GM19397 (cell line): ENCODE measurements around the gene AGBL4.

Source experiments
- ATAC-seq: cut with Tn5 transposase; IDR thresholded peaks from one replicate; pipeline ENCODE4 v1.9.1; 2021; ENCODE audit warnings: mild to moderate bottlenecking, moderate library complexity; ENCODE audit not compliant: unreplicated experiment

The AGBL4 gene

DNA sequence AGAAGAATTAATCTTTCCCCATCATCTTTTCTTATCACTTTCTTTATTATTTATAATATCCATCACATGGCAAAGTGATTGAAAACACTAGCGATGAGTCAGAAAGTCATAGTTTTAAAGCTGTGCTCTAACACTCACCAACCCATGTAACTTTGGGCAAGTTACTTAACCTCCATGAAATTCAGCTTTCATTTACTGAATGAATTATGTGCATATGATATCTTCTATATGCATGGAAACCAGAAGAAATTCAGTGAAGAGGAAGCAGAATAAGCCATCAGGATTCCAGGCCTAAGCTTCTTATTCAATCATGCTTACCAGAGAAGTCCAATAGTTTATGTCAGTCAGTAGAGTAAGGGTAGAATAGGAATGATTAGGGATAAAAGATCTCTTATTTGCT is 300.1 kb downstream of the AGBL4 start:
- no peak for ATAC-seq

DNA sequence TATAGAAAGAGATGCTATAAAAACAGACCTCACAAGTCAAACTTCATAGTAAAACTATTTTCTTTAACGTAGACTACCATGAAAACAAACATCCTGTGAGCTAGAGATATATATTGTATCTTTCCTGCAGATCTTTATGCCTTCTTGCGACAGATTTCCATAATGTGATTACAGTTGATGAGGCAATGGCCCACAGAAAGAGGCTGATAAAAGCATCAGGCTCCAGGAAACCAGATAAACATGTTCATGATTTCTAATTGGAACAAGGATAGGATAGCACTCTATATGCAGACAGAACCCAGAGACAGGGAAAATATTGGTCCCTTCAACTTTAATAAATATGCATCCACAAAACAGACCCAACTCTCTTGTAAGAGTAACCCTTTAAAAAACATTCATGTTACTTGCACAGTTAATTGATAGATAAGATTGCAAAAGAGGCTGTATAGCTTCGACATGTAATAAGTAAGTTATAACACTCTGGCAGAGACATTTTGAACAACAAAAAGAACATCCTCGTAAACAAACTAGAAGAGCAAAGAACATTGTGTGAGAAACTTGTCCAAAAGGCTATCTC is 329.4 kb downstream of the AGBL4 start:
- no peak for ATAC-seq

DNA sequence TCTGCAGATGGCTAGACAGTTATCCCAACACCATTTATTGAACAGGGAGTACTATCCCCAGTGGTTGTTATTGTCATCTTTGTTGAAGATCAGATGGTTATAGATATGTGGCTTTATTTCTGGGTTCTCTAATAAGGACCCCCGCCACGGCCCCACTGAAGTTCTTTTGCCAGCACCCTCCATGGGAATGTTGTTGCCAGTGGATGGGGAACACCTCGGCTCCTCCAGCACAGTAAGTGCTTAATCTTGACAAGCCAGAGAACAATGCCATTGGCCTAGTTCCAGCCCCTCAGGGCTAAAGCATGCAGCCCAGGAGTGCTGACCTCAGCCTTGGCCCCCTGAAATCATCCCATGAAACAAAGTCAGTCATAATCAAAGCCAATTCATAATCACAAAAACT is 337.6 kb downstream of the AGBL4 start:
- ATAC-seq = no peak

DNA sequence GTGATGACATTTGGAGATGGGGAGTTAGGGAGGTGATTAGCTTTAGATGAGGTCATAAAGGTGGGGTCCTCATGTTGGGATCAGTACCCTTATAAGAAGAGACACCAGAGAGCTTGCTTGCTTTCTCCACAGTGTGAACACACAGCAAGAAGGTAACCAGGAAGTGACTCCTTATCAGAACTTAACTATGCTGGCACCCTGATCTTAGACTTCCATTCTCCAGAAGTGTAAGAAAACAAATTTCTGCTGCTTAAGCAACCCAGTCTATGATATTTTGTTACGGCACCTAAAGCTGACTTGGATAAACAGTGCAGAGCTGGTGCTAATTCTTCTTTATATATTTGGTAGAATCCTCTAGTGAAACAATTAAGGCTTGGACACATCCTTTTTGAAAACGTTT is 346.0 kb downstream of the AGBL4 start:
- ATAC-seq = no peak

DNA sequence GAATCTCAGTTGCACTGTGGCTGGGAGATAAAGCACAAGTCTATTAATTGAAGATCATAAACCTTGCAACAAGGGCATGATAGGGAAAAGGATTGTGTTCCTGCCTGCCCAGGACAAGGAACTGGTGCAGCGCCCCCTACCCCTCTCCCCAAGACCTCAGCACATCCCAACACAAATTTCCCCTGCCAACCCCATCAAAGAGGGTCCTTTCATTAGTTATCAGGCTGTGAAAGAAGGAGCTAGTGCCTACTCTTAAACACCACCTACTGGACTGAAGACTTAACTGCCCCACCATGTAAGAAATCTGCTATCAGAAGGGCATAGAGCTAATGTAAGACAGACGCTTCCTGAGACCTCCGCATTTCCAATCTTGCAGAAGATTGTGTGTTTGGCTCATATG is 372.6 kb downstream of the AGBL4 start:
- ATAC-seq = no peak

DNA sequence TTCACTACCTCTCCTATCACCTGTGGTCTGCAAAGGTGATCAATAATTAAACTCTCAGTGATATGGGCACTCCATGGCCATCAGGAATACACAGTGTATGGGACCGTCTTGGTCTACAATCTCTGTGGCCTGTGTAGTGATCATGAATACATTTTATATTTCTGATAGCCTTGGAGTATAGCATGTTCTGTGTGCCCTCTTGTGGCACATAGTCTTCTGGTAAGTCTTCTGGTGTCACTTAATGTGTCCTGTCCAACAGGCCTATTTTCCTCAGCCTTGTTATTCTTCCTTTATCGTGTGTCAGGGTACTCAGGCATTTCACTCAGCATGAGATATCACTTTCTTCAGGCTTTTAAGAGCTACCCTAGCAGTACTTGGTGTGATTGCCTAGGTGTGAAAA is 393.6 kb downstream of the AGBL4 start:
- ATAC-seq = no peak

DNA sequence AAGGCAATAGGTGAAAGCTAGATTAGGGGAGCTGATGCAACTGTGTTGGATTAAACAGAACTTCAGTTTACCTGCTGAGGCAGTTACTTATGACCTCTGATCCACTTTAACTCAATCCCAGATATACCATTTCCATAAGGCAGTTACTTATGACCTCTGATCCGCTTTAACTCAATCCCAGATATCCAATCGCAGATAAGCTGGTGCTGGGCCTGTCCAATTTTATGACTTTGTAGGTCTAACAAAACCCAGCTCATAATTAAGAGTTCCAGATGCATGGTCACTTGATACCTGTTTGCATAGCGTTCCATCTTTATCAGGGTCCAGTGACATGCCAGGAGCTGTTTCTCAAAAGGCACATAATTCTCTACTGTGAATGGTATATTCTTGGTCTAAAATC is 396.0 kb downstream of the AGBL4 start:
- no peak for ATAC-seq

DNA sequence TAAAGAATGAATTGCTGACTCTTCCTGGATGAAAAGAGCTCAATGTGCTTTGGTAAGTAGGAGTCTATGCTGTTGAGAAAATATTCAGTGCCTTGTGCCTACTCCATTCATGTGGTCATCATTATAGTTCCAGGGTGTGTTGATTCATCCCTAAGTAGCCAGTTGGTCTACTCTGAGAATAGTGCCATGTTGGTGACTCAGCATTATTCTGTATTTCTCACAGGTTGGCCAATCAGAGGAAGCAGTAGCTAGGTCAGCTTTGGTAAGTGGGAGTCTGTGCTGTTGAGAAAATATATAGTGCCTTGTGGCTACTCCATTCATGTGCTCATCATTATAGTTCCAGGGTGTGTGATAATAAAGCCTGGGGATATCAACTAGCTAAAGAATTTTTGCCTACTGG is 397.3 kb downstream of the AGBL4 start:
- ATAC-seq = no peak

DNA sequence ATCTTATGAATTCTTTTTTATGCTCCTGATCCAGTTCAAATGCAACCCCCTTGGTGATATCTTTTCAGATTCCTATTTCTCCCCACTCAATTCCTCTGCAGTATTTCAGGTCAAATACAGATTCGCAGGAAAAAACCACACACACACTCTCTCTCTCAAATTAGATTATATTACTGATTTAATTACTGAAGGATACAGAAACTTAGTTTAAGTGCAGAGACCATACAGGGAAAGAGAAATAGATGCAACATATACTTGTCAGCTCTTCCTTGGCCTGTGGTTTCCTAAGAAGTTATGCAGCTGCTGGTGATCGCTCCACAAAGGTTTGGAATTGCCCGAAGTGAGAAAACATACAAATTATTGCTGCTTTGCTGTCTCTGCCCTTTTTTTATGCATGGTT is 400.9 kb downstream of the AGBL4 start:
- no peak for ATAC-seq

DNA sequence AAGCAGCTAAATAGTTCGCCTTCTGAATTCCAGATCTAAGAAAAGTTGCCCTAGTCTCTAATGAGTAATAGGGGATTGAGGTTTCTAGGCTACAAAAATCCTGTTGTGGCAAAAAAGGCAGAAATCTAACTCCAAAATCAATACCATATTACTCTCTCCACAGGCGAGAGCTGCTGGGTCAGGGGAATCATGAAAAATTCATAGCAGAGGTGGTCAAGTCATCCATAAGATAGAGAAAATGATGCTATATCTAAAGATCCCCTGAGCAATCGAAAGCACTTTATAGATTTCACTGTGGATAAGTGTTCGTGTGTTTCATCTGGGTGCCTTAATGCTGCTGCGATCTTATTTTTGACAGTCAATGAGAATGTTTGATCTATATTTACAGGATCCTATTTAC is 417.7 kb downstream of the AGBL4 start:
- no peak for ATAC-seq

DNA sequence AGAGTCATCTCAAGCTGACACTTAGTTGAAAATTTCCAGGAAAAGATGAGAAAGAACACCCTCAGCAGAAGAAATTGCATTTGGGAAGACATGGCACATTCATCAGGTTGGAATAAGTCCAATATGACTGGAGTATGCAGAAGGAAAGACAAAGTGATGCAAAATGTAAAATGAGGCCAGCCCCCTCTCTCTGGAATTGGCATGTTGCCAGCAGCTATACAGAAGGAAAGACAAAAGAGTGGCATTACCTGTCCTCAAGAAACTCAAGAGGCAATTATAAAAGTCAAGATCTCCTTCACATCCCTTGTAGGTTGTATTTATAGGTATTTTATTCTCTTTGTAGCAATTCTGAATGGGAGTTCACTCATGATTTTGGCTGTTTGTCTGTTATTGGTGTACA is 426.3 kb downstream of the AGBL4 start:
- ATAC-seq = no peak

DNA sequence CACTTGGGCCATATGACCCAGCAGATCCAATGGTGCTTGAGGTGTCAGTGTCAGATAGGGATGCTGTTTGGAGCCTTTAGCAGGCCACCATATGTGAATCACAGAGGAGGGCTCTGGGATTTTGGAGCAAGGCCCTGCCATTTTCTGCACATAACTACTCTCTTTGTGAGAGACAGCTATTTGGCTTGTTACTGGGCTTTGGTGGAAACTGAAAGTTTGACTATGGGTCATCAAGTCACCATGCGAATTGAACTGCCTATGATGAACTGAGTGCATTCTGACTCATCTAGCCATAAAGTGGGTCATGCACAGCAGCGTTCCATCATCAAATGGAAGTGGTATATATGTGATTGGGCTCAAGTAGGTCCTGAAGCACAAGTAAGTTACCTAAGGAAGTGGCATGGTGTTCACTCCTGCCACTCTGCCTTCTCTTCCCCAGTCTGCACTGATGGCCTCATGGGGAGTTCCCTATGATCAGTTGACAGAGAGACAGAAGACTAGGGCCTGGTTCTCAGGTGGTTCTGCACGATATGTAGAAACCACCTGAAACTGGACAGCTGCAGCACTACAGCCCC is 447.3 kb downstream of the AGBL4 start:
- ATAC-seq = no peak

DNA sequence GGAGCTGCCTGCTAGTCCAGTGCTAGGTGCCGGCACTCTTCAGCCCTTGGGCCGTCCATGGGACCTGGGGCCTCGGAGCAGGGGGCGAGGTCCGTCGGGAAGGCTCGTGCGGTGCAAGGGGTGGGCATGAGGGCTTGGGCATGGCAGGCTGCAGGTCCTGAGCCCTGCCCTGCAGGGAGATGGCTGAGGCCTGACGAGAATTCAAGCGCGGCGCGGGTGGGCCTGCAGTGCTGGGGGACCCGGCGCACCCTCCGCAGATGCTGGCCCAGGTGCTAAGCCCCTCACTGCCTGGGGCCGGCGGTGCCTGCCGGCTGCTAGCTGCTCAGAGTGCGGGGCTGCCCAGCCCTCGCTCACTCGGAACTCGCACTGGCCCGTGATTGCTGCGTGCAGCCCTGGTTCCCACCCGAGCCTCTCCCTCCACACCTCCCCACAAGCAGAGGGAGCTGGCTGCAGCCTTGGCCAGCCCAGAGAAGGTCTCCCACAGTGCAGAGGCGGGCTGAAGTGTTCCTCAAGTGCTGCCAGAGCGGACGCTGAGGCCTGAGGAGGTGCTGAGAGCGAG is 467.0 kb downstream of the AGBL4 start:
- no peak for ATAC-seq

DNA sequence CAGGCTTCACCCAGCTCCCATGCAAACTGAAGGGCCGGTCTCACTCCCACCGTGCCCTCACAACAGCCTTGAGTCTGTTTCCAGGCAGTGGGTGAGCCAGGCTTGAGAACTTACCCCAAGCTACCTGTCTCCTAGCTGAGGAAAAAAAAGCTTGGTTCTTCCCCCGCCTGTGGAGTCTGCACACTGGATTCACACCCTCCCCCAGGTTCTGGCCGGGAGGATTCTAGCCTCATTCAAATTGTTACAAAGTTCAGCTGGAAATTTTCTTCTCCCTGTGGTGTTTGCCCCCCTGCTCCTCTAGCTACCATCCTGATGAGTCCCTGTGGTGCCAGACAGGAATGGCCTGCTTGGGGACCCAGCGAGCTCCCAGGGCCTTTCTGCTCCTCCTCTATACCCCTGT is 471.7 kb downstream of the AGBL4 start:
- ATAC-seq = no peak

DNA sequence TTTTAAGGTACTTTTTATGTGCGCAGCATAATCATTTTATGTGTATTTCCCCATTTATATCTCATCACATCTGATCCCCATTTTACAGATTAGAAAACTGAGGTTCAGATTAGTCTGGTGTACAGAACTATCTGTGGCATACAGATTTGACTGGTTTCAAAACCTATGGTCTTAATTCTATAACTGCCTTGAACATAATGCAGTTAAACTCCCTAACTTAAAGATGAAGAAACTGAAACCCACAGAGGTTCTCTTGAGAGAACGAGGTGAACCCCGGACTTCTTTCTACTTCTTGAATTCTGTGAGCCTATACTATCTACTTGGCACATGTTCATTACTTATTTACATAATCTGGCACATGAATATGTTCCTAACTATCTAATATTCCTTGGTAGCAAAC is 479.1 kb downstream of the AGBL4 start:
- no peak for ATAC-seq

DNA sequence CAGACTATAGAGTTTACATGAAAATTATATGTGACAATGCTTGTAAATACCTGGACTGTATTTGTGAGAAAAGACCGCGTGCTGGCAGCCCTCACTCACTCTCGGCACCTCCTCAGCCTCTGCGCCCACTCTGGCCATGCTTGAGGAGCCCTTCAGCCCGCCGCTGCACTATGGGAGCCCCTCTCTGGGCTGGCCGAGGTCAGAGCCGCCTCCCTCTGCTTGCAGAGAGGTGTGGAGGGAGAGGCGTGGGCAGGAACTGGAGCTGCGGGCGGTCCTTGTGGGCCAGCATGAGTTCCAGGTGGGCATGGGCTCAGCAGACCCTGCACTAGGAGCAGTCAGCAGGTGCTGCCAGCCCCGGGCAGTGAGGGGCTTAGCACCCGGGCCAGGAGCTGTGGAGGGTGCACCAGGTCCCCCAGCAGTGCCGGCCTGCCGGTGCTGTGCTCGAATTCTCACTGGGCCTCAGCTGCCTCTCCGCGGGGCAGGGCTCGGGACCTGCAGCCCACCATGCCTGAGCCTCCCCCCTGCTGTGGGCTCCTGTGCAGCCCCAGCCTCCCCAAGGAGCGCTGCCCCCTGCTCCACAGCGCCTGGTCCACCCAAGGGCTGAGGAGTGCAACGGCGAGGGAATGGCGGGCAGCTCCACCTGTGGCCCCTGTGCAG is 482.5 kb downstream of the AGBL4 start:
- no peak for ATAC-seq

DNA sequence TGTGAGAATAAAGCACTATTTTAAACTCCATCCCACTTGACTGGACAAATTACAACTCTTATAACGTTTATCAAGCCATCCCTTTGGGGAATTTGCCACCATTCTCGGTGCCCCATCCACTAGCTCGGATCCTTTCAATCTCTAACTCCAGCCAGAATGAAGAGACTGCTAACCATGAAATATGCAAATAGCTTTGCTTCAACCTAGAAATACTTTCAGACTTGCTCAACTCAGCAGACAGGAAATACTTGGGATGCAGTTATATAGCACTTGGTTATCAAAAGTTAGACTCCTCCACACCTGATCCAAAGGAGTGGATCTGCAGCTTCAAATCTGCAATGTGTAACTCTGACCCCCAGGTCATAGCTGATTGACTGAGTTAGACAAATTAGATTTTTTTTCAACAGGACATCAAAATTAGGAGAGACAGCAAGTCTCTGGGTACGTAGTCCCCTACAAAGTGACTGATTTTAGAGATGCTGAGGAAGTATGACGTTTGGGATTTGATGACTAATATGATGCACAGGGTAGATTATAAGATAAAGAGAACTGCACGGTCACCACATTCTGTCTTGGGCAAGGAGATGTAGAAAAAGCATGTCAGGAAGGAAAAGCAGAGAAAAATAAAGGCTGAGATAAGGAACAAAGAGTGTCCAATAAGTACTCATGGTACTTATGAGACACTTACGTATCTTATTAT is 496.0 kb downstream of the AGBL4 start:
- ATAC-seq = no peak

DNA sequence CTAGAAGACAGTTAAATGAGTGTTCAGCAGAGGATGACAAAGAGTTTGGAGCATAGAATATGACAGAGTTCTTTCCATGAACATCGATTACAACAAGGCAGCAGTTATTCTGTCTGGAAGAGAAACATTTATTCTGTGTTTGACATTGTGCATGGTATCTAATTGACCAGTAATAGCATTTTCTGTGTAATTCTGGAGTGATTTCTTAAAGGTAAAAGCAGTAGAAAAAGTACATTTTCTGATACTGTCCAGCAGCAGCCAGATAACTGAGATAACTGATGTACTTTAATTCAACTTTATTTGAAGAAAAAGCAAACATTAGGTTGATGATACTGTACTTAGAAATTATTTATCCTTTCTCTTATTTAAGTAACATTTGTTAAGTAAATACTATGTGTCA is 497.1 kb downstream of the AGBL4 start:
- no peak for ATAC-seq

DNA sequence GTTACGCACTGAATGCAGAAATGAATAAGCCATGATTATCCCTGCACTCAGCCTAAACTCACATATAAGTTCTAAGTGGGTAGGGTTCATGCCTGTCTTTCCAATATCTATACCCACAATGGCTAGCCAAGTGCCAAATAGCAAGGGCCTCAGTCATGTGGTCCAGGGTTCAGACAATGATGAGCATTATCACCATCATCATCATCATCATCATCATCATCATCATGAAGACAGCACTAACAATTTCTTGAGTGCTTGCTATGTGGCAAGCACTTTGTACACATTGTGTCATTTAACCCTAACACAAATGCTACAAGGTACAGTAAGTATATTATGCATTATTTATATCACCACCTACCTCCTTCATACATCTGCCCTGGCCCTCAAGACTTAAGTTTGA is 500.0 kb downstream of the AGBL4 start:
- no peak for ATAC-seq

DNA sequence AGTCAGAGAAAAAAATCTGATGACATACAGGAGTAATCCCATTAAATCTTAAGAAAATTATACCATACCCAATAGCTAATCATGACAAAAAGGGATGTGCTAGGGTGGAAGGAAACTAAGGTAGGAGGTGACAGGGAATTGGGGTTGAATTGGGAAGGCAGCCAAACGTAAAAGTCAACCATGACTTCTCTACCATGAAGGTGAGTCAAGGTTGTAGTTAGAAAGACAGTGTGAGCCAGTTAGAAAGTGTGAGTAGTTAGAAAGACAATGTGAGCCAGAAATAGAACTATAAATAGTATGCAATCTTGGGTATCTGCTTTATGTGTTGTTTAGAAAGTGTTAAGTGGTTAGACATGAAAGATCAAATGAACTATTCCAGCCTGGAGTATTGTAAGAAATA is 556.8 kb downstream of the AGBL4 start:
- no peak for ATAC-seq

DNA sequence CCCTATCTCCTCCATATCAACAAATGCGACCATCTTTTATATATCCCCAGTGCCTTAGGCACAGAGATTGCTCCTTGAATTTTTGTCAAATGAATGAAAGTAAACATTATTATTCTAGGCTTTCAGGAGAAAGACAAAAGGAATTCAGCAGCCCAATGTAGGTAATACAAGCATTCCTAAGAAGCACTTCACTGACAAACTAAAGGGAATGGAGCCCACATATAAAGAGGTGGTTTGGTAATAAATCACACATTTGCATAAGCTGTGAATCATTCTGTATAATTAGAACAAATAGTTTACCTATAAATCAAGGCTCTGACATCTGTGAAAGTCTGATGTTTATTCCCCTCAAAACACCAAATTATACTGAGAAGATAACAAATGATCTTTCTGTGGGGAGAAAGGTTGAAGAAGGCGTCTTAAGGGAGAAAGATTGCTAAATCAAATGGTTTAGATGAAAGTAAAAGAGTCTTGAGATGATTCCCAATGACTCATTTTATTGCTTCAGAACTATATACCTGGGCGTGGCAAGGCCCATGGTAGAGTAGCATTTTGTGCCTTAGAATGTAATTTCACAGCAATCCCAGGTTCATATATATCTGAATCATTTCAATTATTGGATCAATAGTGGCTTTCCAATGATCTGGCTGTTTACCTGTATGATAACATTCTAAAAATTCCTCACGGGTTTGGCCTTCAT is 558.1 kb downstream of the AGBL4 start:
- ATAC-seq = no peak
